ENCODE data around the gene TARDBP. TPM values are rescaled to one million over a fixed set of nuclear protein-coding genes. Genes with fewer than 3 reads are reported as not detected.

TARDBP gene
- total RNA-seq, 1 experiment from 2014 or later = 207 TPM

DNA sequence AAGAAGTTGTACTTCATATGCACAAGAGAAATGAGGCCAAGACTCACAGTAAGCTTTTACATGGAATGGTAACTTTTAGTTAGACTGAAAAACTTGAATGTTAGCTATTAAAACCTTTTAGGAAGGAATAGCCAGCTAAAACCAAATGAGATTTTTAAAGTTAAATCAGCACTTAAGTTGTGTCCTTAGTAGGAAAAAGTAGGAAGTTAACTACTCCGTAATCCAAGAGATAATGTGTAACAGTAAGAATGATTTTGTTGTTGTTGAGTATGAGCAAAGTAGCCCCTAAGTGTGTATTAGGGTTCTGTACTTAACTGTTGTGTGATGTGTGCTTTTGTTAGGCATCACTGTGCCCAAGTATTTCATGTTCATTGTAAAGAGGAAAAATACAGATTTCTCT lies 13.2 kb downstream of the TARDBP start:
- Histone ChIP-seq H3K9me3 (ENCODE audit: control insufficient read depth, low read depth, low read length) (no peaks in the 10 kb centered on the region), H3T11ph (ENCODE audit: low read length) (no peak overlapping the region), H2BK20ac (ENCODE audit: low read depth, low read length, poor library complexity, severe bottlenecking) (no peak overlapping the region), H4K91ac (ENCODE audit: insufficient read length, low read depth, low read length) (no peak overlapping the region), H4K8ac (replicated peaks; ENCODE audit: insufficient read length, low read depth, low read length) (no peak overlapping the region), H3K4me2 (ENCODE audit: insufficient read depth, insufficient read length, low read length) (no peak overlapping the region), H2BK15ac (ENCODE audit: low read depth, low read length) (no peak overlapping the region), H3K79me2 (ENCODE audit: insufficient read depth, low read length) (no peaks in the 10 kb centered on the region), H3K23ac (ENCODE audit: insufficient read length, low read depth, low read length) (no peak overlapping the region), H3K27me3 (ENCODE audit: insufficient read depth, low read length) (no peaks in the 10 kb centered on the region), H3K9ac (ENCODE audit: extremely low read depth, insufficient read length, low read length) (no peak overlapping the region), H3K18ac (ENCODE audit: insufficient read length, low read depth, low read length) (no peak overlapping the region), H3K27ac (ENCODE audit: insufficient read length, low read depth, low read length) (no peak overlapping the region), H2AFZ (ENCODE audit: low read length) (no peak overlapping the region), H2BK5ac (ENCODE audit: insufficient read length, low read length) (no peak overlapping the region), H3K79me1 (ENCODE audit: insufficient read depth, low read depth, low read length, poor library complexity, severe bottlenecking) (peaks cover 2% of the 10 kb centered on the region), H2BK12ac (ENCODE audit: insufficient read length, low read depth, low read length) (no peak overlapping the region), H2AK5ac (ENCODE audit: insufficient read length, low read length) (no peak overlapping the region), H4K20me1 (ENCODE audit: control insufficient read depth, insufficient read depth, insufficient read length) (no peaks in the 10 kb centered on the region), H4K5ac (ENCODE audit: insufficient read length, low read depth, low read length) (no peak overlapping the region), H3K14ac (ENCODE audit: insufficient read depth, low read length) (no peak overlapping the region), H3K4me1 (ENCODE audit: insufficient read depth, low read length) (no peaks in the 10 kb centered on the region), H3K56ac (ENCODE audit: insufficient read length, low read depth, low read length) (no peak overlapping the region), H3K4ac (ENCODE audit: low read depth, low read length) (no peak overlapping the region), H2BK120ac (ENCODE audit: low read depth, low read length, poor library complexity, severe bottlenecking) (no peak overlapping the region), H3K23me2 (ENCODE audit: insufficient read length, low read depth, low read length, poor library complexity, severe bottlenecking) (no peaks in the 10 kb centered on the region)
- H3K36me3 Mint-ChIP-seq (ENCODE audit: insufficient read depth in 1 of 3, low read depth in 3 of 3) = peaks cover 33 to 81% (median 66%) of the 10 kb centered on the region in 3 experiments; a peak in 6 of 7 replicates
- H3K9me3 Mint-ChIP-seq = no peaks in the 10 kb centered on the region
- WGBS (ENCODE audit: extremely low coverage, insufficient read length, low lambda C conversion rate) = no CpG with 5 or more reads among the region's 1 CpG
- H3K27me3 Mint-ChIP-seq (ENCODE audit: low read depth) = no peaks in the 10 kb centered on the region
- H3K4me1 Mint-ChIP-seq = peaks cover 5 to 27% of the 10 kb centered on the region in 2 experiments
- H3K4me3 Mint-ChIP-seq = no peak overlapping the region
- TF ChIP-seq, protein P1, sequence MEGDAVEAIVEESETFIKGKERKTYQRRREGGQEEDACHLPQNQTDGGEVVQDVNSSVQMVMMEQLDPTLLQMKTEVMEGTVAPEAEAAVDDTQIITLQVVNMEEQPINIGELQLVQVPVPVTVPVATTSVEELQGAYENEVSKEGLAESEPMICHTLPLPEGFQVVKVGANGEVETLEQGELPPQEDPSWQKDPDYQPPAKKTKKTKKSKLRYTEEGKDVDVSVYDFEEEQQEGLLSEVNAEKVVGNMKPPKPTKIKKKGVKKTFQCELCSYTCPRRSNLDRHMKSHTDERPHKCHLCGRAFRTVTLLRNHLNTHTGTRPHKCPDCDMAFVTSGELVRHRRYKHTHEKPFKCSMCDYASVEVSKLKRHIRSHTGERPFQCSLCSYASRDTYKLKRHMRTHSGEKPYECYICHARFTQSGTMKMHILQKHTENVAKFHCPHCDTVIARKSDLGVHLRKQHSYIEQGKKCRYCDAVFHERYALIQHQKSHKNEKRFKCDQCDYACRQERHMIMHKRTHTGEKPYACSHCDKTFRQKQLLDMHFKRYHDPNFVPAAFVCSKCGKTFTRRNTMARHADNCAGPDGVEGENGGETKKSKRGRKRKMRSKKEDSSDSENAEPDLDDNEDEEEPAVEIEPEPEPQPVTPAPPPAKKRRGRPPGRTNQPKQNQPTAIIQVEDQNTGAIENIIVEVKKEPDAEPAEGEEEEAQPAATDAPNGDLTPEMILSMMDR (conservative IDR thresholded peaks at IDR 0.05) = no peak
- peak overlapping the region in 1 of 3 experiments; percentile 52; a peak in 1 of 7 replicates for H3K27ac Mint-ChIP-seq
- no peak for DNase-seq

Measured in H9 (cell line).